Left ventricle myocardium inferior (tissue), 1 donor: ENCODE results near the gene CLIP4. TPM values are rescaled to one million over a fixed set of nuclear protein-coding genes. Genes with fewer than 3 reads are reported as not detected.

Experiments used
- DNase-seq: peaks from one replicate; pipeline ENCODE4 v3.0.0-alpha.2; 2020
- H3K27ac ChIP-seq: fragments of 200-600 bp; replicated peaks from 2 replicates; pipeline ENCODE4 v1.8.0; 2021
- H3K27me3 ChIP-seq: fragments of 200-600 bp; 2 replicates; pipeline ENCODE4 v1.8.0; 2021; ENCODE audit warnings: low read depth
- H3K36me3 ChIP-seq: fragments of 200-600 bp; 2 replicates; pipeline ENCODE4 v1.8.0; 2021
- H3K4me1 ChIP-seq: fragments of 200-600 bp; 2 replicates; pipeline ENCODE4 v1.8.0; 2021
- H3K4me3 ChIP-seq: fragments of 200-600 bp; 2 replicates; pipeline ENCODE4 v1.8.0; 2021; ENCODE audit warnings: mild to moderate bottlenecking, moderate library complexity
- H3K9me3 ChIP-seq: fragments of 200-600 bp; replicated peaks from 2 replicates; pipeline ENCODE4 v1.8.0; 2021
- CTCF ChIP-seq: fragments of 200-600 bp; IDR thresholded peaks from 2 replicates; pipeline ENCODE4 v1.8.0; 2021; ENCODE audit warnings: antibody characterized with exemption, mild to moderate bottlenecking, borderline replicate concordance
- intact Hi-C: fragments of 100-400 bp; cut with micrococcal nuclease; formaldehyde crosslinking; loops from one replicate; pipeline ENCODE4 v1.11.0; 2022
- total RNA-seq: library from RNA; stranded (reverse); fragmentation: NEBNext Ultra II Directional; extraction: Animal tissue kit (Norgen Biotek cat#: 25700); gene quantifications from one replicate; pipeline ENCODE4 v1.2.1, GENCODE V29; 2021
- donor health status: DM: no; HTN: yes; CAD: no; lungs with severe emphysema.

CLIP4 gene
- total RNA-seq, 1 donor from 2014 or later, result 33.6 TPM

DNA sequence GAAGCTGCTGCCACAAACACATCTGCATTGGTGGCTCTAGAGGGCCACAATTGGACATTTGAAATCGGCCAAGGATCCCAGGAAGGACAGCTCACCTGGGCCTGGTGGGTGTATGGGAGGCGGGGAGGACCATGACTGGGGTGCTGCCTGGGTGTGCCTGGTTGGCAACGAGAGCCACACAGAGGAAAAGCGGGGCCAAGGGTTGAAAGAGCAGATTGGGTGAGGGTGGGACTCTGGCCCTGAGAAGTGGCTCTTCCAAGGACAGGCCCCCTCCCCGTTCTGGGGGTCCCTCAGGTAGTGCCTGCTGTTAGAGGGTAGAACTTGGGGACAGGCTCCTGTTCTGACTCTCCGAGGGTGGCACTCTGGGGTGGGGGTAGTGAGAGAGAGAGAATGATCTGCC lies 102.9 kb downstream of the CLIP4 start:
- Histone ChIP-seq H3K4me3 (no peak overlapping the region), H3K27me3 (peaks cover 21% of the 10 kb centered on the region), H3K36me3 (no peaks in the 10 kb centered on the region), H3K9me3 (no peaks in the 10 kb centered on the region), H3K27ac (no peak overlapping the region), H3K4me1 (no peaks in the 10 kb centered on the region)
- no peak for DNase-seq
- TF ChIP-seq CTCF, result no peak
- intact Hi-C loops, result no loop called here

DNA sequence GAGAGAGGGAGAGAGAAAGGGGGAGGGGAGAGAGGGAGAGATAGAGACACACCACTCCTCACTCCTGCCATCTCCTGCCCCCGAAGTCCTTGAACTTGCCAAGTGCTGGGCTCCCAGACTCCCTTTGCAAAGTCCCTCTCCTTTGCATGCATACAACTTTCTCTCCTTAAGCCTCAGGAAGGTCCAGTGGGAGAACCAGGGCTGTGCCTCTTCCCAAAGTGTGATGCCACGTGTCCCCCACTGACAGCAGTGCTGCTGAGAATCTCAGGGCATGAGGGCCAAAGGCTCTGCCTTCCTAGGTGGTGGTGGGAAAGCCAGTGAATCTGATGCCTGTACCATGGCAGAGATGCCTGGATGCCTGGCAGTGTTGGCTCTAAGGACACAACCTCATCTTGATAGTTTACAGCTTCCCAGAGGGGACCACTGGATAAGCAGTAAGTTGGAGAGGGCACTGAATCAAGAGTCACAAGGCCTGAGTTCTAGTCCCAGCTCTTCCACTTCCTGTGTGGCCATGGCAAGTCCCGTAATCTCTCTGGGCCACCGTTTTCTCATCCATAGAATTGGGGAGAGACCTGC lies 103.4 kb downstream of the CLIP4 start:
- intact Hi-C loops, result no loop called here

DNA sequence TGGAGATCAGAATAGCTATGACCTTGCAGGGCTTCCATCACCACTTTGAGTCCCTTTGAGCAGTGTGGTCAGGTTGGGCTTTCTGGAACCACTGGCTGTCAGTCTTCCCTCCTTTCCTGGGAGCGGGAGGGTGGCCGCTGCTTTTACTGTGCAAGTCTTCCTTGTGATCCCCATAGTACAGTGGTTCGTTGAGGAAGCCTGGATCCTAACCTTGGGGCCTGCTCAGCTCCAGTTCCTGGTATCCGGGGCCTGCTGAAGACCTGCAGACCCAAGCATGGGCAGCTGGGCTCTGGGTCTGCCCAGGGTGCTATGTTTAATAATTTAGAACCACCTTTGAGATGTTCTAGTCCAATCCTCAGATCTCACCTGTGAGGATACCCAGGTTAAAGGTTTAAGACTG lies 104.2 kb downstream of the CLIP4 start:
- intact Hi-C loops, result no loop called here
- H3K4me1 ChIP-seq, result peaks cover 4% of the 10 kb centered on the region

More for the DNA sequence above, 103.4 kb downstream of the CLIP4 start:
- Histone ChIP-seq H3K27ac (no peak overlapping the region), H3K4me3 (no peak overlapping the region), H3K27me3 (peaks cover 21% of the 10 kb centered on the region), H3K4me1 (no peaks in the 10 kb centered on the region), H3K36me3 (no peaks in the 10 kb centered on the region), H3K9me3 (no peaks in the 10 kb centered on the region)
- no peak for DNase-seq
- TF ChIP-seq CTCF, result no peak

GRCh38 chr2:29220506-29221270 lies 105.5 kb downstream of the CLIP4 start:
- peaks cover 36% of the 10 kb centered on the region for H3K27me3 ChIP-seq
- H3K9me3 ChIP-seq, result no peaks in the 10 kb centered on the region
- intact Hi-C loops, result no loop called here
- H3K4me1 ChIP-seq, result peaks cover 4% of the 10 kb centered on the region
- H3K4me3 ChIP-seq, result no peak overlapping the region
- no peak for DNase-seq
- no peak overlapping the region for H3K27ac ChIP-seq
- TF ChIP-seq CTCF, result no peak
- no peaks in the 10 kb centered on the region for H3K36me3 ChIP-seq

More for the DNA sequence above, 104.2 kb downstream of the CLIP4 start:
- H3K36me3 ChIP-seq, result no peaks in the 10 kb centered on the region
- DNase-seq, result no peak
- H3K27ac ChIP-seq, result no peak overlapping the region
- H3K9me3 ChIP-seq, result no peaks in the 10 kb centered on the region
- H3K4me3 ChIP-seq, result no peak overlapping the region
- H3K27me3 ChIP-seq, result peaks cover 23% of the 10 kb centered on the region
- TF ChIP-seq CTCF, result no peak

DNA sequence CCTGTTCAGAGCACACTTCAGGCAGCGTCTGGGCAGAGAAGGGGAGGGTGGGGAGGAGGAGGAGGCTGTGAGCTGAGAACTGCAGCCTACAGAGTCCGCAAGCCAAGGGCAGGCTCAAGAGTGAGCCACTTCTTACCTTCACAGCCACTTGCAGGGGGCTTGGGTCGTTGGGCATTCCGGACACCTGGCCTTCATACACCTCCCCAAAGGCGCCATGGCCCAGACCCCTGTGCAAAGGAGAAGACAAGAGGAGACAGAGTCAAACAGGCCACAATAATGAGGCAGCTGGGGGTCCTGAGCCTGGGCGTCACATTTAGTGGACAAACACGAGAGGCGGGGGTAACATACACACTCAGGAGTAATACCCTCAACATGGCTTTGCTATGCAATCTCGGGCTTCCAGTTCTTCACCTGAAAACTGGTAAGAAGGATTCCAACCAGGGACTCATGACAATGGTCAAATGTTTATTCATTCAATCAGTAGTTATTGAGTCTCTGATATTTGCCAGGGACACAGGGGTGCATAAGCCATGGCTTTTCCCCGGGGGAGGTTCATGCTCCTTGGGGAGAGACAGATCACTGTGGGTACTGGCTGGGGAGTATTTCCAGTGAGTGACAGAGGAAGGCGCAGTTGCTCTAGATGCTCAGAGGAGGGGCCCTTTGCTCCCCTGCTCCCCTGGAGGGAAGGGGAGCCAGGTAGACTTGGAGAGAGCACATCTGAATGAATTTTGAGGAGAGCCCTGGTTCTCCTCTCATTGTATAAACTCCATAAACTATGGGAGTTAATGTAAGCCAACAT lies 107.4 kb downstream of the CLIP4 start:
- peaks cover 4% of the 10 kb centered on the region for H3K4me1 ChIP-seq
- DNase-seq, result no peak
- H3K4me3 ChIP-seq, result no peak overlapping the region
- H3K36me3 ChIP-seq, result no peaks in the 10 kb centered on the region
- H3K9me3 ChIP-seq, result no peaks in the 10 kb centered on the region
- H3K27me3 ChIP-seq, result peaks cover 55% of the 10 kb centered on the region
- TF ChIP-seq CTCF, result no peak
- no peak overlapping the region for H3K27ac ChIP-seq
- intact Hi-C loops, result no loop called here
